ENCODE data around the gene NUDT17.
A peak's percentile ranks its signal among the peaks of the same experiment; 100 is the strongest.
"Not testable (repeated sequence)": the region's sequence is repeated elsewhere in the genome, so short reads cannot be mapped to it uniquely, and the experiment has no call there.

NUDT17 gene, protein sequence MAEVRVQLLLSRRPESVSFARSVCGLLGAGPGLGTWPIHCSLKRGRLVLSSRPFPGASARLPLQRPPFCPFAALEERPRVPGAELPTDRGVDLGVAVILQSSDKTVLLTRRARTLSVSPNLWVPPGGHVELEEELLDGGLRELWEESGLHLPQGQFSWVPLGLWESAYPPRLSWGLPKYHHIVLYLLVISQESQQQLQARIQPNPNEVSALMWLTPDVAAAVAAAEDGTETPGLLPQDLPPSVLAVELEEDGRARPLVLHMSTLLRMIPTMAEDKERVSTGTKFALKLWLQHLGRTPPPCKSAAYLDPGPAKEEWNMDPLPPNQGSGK

GRCh38 chr1:145845514-145846161, at the start of gene NUDT17:
NUDT17 (plus strand) TSS chr1:145845630; CDS start chr1:145845641, 11 bp downstream.
- DNase-seq: peak in 12 of 14 donors; percentile 36 to 73 (median 51)

DNA sequence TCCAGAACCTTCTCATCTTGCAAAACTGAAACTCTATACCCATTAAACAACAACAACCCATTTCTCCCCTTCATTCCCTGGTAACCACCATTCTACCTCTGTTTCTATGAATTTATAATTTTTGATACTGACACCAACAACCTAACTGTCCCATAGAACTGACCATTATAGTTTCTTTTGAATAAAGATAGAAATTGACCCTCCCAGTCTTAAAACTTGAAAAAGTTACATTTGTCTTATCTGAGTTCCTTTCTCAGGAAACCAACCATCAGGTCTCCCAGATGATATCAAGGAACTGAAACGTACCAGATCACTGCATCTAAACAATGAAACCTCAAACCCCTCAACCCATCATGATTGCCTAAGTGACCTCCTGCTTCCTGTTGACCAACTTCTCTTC, 48.7 kb upstream of the NUDT17 start:
- DNase-seq: no peak

DNA sequence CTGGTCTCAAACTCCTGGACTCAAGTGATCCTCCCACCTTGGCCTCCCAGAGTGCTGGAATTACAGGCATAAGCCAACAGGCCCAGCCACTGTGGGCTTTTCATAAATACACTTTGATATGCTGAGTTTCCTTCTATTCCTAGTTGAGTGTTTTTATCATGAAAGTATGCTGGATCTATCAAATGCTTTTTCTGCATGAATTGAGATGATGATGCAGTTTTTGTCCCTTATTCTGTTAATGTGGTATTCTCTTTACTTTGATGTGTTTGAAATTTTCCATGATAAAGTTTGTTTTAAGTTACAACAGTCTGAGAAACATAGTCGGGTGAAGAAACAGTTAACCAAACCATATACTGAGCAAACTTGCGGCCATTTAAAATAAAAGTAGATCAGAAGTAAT, 45.6 kb upstream of the NUDT17 start:
- no peak for DNase-seq

- no peak for DNase-seq
Measured at GRCh38 chr1:145804235-145805045, 41.0 kb upstream of the NUDT17 start.

GRCh38 chr1:145805057-145805456, 40.4 kb upstream of the NUDT17 start:
- no peak for DNase-seq

DNA sequence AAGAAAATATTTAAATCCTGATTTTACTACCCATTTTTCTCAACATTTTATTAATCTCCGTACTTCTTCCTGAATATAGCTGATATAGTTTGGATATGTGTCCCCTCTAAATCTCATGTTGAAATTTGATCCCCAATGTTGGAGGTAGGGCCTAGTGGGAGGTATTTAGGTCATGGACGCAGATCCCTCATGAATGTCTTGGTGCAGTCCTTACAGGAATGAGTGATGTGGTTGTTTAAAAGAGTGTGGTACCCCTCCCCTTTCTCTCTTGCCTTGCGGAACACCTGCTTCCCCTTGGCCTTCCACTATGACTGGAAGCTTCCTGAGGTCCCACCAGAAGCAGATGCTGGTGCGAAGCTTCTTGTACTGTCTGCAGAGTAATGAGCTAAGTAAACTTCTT, 39.0 kb upstream of the NUDT17 start:
- no peak for DNase-seq

DNA sequence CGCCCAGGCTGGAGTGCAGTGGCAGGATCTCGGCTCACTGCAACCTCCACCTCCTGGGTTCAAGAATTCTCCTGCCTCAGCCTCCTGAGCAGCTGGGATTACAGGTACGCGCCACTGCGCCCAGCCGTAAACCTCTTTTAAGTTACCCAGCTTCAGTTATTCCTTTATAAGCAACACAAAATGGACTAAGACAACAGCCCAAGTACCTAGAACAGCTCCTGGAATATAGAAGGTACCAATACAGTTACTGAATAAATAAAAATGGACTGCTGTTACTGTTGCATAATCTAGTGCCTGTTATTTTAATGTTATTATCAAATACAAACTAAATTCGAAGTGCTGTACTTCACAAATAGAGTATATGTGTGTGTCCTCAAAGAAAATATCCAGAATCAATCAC, 38.6 kb upstream of the NUDT17 start:
- DNase-seq: no peak

DNA sequence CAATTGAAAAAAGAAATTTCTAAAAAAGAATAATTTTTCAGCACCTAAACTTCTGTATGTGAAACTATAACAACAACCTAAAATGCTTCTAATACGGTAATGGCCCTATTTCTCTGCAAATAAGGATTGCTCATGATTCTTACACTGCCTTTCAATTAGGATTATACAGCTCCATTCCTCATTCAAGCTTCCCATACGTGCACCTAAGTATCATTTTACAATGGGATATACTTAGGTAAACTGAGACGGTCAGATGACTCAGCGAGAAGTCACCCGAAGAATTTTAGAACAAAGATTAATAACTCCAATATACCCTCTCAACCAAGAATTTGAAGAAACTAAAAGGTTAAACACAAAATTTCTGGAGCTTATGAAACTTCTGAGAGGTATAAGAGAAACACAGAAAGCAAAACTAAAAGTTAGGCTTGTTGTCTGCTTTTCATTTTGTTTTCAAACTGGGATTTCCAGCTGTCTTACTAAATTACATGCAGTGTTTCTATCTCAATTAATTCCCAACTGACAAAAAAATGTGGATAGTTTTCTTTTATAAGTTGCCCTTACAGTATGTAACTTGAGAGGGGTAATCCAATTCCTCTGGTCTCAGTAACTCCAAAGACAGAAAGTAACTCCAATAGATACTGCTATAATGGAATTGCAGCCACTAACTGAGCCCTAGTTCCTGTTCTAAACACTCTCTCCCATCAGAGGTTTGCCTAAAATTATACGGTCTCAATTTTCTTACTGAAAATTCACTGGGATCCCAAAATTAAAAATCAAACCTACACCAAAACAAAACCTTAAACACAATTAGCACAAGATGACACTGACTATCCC, 32.2 kb upstream of the NUDT17 start:
- DNase-seq: not testable (repeated sequence)

GRCh38 chr1:145818095-145818494, 27.3 kb upstream of the NUDT17 start:
- not testable (repeated sequence) for DNase-seq

DNA sequence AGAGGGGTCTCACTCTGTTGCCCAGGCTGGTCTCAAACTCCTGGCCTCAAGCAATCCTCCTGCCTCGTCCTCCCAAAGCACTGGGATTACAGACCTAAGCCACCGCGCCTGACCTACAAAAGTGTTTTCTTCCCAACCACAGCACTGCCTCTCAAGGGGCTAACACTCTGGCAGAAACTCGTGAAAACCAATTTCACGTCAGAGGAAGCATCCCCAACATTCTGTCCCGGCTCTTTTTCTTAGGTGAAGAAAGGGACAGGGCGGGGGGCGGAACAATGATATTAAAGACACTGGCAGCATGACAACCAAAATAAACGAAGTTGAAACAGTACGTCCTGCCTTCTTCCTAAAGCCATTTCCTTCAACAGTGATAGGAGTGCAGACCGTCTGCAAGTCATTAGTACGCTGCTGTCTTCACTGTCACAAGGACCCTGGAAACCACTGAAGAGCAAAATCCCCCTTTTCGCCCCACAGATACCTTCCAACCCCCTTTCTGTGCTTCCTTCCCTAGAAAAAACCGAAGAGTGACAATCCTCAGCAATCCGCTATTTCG, 22.6 kb upstream of the NUDT17 start:
- not testable (repeated sequence) for DNase-seq

DNA sequence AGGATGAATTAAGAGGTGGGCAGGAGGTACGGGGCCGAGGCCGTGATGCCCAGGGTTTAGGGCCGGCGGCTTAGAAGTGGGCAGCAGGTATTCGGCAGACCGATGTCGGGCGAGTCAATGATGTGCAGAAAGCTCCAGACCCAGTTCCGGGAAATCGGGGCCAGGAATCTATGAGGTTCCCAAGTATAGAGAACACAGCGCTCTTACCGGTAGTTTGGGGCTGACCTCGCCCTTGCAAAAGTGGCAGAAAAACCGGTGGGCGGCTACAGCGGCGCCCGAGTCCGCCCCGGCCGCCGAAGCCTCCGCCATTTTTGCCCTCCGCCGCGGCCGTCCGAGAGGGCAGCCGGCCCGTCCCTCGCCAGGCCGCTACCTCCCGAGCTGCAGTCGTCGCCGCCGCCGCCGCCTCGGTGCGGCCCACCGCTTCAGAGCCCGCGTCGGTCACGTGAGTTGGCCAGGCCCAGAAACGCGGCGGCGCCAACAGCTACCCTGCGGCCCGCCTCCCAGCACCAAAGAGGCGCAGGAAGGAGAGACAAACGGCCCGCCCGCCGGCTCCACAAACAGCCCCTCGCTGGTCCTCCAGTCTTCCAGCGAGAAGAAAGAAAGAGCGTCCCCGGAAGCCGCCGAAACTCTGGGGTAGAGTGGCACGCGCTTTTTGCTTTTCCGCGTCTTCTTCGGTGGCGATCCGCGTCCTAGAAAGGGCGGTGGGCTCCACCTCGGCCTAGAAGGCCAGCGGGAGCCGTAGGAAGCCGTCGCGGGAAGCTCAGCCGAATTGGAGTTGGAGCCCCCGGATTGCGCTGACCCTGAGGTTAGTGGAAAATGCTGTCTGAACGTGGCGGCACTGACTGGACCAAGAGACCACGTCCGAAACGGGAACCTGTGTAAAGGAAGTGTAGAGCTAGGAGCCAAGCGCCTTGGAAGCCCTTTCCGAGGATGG, 21.6 kb upstream of the NUDT17 start, which contains the start of the genes POLR3C and RNF115:
Gene POLR3C, plus strand, starts transcription at position 636 of the 934 bp plus-strand sequence. CDS start 1,577 bp downstream, outside the sequence.
Gene RNF115, minus strand, starts transcription at position 531 of the 934 bp plus-strand sequence. Its CDS starts 222 bp downstream, at position 309.
- DNase-seq: peak; percentile 38 to 89 (median 78)

- no peak for DNase-seq
Measured at GRCh38 chr1:145824499-145824842, 21.0 kb upstream of the NUDT17 start.

DNA sequence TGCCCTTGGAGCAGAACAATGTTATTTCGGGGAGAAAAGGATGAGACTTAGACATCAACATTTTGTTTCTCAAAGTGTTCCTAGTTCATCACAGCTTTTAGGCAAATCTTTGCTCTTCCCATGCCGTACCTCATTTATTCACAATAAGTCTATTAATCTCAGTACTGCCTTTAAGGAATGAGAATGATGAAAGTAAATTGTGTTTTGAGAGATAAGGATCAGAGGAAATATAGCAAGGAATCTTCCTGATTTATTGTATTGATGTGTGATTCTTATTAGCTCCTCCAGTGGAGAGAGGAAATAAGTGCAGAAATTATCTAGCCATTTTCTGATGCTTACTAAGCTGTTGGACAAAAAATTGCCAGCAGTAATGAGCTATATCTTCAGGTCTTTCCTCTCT, 19.4 kb upstream of the NUDT17 start:
- DNase-seq: no peak

- DNase-seq: no peak
Measured at GRCh38 chr1:145827966-145828365, 17.5 kb upstream of the NUDT17 start.

DNA sequence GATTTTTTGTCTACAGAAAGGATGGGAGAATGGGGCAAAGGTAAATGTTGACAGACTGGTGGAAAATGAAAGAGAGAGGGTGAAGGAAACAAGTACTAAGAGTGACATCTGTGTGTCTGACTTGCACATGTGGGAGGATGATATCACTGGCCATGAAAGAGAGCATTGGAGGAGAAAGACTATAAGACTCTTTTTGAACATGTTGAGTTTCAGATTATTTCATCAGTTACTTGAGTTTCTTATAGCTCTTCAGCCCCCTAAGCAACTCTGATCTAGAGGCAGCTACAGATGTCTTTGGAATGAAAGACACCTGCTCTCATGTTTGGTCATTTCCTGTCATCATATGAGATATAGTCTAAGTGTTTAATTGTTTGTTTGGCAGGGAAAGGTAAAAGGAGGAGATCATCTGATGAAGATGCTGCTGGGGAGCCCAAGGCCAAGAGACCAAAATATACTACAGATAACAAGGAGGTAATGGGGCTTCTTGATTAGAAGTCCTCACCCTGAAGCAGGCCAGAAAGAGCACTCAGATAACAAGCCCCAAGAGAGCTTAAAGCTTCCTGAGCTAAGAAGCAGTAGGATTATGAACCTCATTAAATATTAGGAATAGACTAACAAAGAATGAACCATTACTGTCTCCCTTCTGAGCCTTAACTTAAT, 16.9 kb upstream of the NUDT17 start:
- DNase-seq: no peak

DNA sequence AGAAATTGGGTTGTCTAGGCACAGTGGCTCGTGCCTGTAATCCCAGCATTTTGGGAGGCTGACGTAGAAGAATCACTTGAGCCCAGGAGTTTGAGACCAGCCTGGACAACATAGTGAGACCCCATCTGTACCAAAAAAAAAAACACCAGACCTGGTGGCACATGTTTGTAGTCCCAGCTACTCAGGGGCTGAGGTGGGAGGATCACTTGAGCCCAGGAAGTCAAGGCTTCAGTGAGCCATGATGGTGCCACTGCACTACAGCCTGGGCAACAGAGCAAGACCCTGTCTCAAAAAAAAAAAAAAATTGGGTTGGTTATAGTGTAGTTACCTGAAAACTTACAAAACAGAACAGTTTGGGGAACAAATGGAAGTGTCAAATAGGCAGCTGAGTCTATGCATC, 14.6 kb upstream of the NUDT17 start:
- not testable (repeated sequence) for DNase-seq

DNA sequence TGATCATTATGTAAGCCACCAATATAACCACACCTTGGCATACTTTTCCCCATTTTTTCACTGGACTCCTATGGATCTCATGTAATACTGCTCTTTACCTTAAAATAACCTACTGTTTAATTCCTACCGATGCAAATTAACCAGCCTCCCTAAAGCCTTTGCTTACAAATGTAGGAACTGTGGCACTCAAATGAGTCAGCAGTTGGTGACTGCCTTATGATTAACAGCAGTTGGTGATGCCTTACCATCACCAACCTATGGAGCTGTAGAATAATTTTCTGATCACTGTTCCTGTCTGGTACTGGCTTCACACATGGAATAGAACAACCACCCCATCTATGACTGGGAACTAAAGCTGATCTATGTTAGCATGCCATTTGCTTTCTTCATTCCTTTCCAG, 7.8 kb upstream of the NUDT17 start:
- DNase-seq: no peak

- DNase-seq: no peak
Measured at GRCh38 chr1:145843031-145843430, 2.4 kb upstream of the NUDT17 start.

- DNase-seq: peak in 1 of 14 donors; percentile 53
Measured at GRCh38 chr1:145845144-145845513, 301 bp upstream of the NUDT17 start.

GRCh38 chr1:145846201-145846612, 777 bp downstream of the NUDT17 start:
- peak in 4 of 14 donors; percentile 1 to 43 (median 10) for DNase-seq

Measured in C1 segment of cervical spinal cord (tissue), 14 donors.